Activated CD4-positive, alpha-beta T cell treated with anti-CD3 and anti-CD28 coated beads, Interleukin-2, Interleukin-4, amounts not matched to agents 100 ng/mL and 50 ng/mL, durations not matched to agents 16 hours and 8 hours (primary cell): ENCODE results near the gene CCDC184.

Experiments used
- DNase-seq: peaks from one replicate; pipeline ENCODE4 v3.0.0-alpha.2; 2020; ENCODE audit warnings: low spot score

Gene CCDC184

DNA sequence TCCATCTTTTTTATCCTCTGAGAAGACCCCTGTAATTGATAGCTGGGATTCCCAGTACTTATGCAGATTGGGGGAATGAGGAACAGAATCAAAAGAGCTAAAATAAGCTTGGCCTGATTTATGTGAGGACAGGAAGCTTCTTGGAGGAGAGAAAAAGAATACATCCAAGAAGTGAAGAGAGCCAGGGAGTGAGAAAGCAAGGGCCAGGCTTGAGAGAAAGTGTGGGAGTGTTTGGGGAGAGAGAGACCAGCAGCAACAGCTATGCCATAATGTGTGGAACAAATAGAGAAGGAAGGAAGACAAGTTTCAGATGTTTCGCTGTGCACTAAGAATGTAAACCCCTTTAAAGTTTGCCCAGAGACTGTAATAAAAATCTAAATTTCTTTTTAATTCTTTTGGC lies 4.0 kb upstream of the CCDC184 start:
- no peak for DNase-seq

DNA sequence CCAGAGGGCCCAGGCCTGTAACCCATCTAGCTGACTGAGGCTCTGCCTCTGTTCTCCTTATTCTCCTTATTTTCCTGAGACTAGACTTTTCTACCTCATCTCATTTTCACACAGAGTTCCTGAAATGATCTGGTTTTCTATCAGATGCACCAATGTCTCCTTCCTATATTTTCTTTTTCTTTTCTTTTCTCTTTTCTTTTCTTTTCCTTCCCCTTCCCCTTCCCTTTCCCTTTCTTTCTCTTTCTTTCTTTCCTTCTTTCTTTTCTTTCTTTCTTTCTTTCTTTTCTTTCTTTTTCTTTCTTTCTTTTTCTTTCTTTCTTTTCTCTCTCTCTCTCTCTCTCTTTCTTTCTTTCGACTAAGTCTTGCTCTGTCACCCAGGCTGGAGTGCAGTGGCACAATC lies 3.0 kb upstream of the CCDC184 start:
- no peak for DNase-seq

DNA sequence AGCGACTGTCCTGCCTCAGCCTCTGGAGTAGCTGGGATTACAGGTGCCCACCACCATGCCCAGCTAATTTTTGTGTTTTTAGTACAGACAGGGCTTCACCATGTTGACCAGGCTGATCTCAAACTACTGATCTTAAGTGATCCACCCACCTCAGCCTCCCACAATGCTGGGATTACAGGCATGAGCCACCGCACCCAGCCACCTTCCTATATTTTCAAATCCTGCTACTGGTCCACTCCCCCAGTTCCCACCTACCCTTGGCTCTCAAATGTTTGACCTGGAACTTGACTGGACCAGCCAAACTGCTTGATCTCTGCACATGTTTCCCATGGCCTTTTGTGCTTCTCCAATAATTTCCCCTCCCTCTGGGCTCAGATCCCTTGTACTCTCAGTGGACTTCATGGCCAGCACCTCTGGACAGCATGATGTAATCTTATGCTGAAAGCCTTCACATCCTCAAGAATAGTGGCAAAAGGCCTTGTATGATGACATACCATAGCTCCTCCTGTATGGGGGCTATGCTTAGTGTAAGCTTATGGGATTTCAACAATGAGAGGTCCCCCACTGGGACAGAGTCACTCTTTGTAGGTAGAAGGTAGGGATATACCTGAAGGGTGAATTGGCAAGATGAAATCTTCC lies 2.5 kb upstream of the CCDC184 start:
- no peak for DNase-seq

DNA sequence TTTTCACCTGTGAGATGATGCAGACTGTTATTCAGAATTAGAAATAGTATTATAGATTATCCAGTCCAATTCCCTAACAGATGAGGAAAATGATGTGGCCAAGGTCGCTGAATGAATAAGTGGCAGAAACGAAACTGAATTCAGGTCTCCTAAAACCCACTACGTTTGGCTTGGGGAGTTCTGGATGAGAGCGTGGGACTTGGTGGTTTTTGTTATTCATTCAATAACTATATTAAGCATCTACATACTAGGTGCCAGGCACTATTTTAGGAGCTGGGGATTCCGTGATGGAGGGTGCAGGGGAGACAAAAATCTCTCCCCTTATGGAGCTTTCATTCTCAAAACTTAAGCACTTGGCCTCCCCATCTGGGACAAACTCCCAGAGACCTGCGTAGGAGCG lies 813 bp upstream of the CCDC184 start:
- no peak for DNase-seq

DNA sequence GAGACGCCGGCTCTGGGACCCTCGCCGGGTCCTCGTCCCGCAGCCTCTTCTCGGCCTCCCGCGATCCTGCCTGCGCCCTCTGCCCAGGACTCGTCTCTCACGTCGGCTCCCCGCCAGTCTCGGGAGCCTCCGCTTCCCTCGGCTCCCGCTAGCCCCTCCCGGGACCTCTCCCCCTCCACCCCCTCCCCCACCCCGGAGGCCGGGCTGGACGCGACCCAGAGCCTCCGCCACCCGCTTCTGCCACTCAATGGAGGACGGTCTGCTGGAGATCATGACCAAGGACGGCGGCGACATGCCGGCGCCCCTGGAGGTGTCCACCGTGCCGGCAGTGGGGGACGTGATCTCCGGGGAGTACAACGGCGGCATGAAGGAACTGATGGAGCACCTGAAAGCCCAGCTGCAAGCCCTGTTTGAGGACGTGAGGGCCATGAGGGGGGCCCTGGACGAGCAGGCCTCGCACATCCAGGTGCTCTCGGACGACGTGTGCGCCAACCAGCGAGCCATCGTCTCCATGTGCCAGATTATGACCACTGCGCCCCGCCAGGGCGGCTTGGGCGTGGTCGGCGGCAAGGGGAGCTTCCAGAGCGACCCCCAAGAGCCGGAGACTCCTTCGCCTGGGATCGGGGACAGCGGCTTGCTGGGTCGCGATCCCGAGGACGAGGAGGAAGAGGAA lies 568 bp downstream of the CCDC184 start:
- no peak for DNase-seq

DNA sequence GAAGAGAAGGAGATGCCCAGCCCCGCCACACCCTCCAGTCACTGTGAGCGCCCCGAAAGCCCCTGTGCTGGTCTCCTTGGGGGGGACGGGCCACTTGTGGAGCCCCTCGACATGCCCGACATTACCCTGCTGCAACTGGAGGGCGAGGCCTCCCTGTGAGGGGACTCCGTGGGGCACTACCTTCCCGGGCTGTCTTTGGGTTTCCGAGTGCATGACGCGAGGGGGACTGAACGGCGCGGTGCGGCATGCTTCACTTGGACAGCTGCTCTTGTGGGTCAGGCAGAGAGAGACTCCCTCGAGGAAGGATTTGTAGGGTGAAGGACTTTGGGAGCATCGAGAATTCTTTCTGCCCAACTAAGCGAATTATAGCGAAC lies 1.1 kb downstream of the CCDC184 start:
- DNase-seq: no peak

DNA sequence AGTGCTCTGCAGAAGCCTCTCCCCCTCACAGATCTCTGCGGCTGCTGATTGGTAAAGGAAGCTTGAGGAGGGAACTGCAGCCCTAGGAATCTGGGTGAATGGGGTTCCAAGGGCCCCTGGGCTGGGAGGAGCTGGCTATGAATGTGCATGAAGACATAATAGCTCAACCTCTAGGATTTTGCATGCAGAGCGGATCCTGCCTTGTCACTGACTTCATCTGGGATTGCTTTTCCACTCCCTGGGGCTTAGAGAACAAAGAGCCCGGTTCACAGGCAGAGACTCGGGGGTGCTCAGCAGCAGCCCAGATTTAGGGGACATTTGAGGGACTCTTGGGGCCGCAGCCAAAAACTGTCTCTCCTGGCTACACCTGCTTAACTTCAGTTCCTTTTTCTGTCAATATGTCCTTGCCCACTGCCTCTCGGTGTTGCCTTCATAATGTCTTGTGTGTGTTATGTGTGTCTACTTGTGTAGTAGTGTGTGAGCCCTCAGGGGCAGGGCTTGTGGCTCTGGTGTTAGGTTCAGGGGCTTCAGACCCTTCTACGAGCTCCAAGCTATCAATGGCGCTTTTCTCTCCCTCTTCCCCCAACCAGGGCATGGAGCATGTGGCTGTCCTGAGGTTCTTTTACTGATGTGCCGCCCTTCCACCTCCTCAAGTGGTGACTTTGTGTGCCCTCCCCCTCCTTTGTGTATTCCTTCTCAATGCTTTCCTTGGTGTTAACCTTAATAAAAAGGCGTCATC lies 1.9 kb downstream of the CCDC184 start:
- no peak for DNase-seq

DNA sequence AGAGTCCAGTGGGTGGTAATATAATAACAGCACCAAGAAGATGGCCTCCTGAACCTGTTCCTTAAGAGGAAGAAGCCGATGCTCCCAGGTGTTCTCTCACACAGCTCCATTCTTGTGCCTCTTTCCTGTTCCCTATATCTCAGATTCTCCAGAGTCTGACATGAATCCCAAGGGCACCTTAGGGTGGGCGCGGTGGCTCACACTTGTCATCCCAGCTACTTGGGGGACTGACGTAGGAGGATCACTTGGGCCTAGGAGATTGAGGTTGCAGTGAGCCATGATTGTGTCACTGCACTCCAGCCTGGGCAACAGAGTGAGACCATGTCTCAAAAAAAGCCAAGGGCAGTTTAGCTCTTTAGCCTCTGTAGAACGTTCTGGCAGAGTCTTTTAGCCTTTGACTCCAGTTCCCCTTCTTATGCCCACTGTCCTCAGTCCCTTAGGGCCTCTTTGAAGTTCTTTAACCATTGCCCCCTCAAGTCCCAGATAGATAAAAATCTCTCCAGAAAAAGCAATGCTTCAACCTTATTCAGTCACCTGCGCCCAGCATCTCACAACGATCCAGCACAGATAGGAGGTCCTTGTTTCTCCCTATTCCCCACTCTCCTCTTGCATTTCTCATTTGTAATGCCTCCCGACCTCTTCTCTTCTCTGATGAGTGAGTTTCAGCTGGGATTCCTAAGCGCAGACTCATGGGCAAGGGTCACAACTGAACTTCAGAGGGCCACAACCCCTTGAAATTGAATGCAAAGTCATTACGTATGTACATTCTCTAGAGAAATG lies 4.7 kb downstream of the CCDC184 start:
- DNase-seq: no peak

DNA sequence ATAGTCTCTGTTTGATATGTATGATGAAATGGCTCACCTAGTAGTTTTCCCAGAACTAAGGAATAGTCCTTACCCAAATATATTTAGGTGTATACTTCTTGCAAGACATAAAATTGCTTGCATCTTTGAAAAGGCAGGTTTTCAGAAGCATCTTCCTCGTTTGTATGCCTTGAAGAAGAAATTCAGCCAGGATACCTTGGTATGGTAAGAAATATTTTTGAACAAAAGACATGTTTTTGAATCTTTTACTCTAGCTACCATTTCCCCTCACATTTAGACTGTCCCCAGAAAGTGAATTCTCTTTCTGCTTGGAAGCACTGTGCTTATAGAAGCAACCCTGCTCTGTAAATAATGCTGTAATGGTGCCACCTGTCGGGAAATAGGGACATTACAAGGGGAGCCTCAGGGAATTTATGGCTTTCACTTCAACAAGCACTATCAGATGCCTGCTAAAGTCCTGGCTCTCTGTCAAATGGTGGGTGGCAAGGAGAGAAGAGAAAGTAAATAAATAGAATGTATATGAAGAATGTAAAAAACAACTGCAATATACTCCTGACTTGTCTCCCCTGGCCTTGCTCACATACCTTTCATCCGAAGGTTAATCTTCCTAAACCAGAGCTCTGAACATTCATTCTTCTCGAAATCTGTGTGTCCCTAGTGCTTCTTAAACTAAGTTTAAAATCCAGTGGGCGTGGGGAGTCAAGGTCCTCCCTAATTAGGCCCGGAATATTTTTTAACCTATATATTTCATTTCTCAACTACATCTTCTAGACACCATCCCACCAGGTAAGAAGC lies 6.1 kb downstream of the CCDC184 start:
- DNase-seq: peak; percentile 76

DNA sequence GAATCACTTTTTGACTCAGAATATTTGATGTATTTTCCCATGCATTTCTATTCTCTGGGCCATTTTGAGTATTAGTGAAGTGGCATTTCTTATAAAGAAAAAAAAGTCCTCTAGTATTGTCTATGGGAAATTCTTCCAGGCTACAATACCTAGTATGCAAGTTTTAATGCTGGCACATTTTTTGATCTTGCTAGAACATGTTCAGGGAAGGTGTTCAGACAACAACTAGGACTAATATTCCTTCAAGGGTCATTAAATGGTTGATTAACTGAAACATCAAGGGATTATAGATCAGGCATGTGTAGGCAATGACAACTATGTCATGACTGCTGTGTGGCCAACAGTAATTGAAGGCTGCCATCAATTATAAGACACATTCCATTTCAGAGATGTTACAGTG lies 7.7 kb downstream of the CCDC184 start:
- no peak for DNase-seq

DNA sequence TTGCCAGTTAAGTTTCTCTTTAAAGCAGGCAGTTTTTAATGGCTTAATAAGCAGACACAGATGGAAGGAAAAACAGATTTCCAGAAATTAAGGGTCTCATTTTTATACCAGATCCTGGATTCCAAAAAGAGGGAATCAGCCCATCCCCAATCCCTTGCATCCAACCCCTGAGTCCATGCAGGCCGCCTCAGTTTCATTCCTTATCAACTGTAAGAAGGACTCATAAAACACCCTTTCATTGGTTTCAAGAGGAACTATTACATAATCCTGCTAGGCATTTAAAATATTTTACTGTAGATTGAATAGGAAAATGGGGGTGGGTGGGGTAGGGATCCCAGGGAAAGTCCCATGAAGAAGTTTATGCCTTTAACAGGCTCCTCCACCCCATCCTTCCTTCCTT lies 9.4 kb downstream of the CCDC184 start:
- no peak for DNase-seq

DNA sequence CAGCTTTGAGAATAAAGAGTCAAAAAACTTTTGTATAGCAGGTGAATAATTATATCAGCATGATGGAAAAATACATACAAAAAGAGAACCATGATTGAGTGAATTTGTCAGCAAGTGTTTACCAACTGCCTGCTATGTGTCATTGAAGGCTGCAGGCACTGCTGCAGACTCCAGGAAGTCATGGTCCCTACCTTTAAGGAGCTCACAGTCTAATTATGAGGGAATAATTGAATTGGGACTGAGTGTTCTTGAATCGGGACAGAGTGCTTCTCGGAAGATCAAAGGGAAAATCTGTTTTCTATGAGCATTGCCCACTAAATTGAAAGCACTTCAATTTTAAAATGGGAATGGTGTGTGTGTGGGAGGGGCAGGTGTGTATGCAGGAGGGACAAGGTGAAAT lies 10.2 kb downstream of the CCDC184 start:
- DNase-seq: no peak

DNA sequence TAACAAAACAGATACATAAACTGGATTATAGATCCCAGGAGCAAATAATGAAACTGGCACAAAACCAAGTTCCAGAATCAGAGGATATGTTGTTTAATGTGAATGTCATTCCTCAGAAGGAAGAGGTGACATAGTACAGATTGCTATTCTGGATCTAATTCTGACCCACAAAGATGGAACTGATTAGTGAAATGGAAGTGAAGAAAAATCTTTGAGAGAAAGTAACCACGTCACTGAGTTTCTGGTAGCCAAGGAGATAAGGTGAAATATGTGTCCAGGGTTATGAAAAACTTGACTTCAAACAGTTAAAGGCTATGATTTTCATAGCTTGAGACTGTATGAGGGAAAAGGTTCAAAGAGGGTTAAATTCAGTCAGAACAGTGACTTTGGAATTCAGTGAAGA lies 11.4 kb downstream of the CCDC184 start:
- DNase-seq: no peak

DNA sequence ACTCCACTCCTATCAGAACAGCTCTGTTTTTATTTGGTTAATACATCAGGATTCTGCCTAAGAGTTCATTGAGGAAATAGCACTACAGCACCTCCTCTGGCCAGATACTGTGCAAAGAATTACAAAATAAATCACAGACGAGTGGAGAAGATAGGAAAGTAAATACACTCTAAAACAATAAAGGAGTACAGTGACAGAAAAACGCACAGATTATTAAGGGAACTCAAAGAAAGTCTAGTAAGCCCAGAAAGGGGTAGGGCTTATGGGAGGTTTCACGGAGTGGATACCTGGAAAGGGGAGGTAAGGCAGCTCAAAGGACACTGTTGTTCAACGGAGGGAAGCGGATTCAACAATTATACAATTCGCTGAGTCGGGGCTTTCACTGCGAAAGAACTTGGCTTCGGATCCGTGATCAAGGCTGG lies 14.1 kb downstream of the CCDC184 start:
- DNase-seq: peak; percentile 39

DNA sequence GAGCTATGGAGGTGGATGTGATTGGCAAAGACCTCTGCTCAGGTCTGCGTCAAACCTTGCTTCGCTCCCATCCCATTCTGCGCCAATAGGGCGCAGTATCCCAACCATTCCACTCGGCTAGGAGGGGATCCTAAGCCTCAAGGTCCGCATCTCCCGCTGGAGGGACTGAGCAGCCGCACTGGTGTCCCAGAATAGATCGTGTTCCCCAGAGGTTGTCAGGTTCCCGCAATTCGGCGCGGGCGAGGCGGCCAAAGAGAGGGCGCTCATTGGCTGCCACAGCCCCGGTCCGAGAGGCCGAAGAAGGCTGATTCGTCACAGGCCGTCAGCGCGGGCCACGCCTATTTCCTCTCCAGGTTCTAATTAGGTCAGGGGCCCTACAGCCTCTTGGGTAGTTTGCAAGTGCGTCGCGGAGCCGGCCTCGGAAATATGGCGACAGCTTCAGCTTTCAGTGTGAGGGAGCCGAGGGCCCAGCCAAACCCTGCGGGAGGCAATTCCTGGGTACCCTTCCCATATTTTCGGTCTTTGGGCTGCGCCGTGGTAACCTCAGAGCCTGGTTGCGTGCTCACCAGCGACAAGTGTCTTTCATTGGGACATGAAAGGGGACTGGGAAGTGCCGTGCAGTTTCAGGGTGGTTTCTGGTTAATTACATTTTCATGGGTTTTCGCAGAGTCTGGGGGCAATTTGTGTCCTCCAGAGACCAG lies 14.7 kb downstream of the CCDC184 start:
- DNase-seq: peak; percentile 97

DNA sequence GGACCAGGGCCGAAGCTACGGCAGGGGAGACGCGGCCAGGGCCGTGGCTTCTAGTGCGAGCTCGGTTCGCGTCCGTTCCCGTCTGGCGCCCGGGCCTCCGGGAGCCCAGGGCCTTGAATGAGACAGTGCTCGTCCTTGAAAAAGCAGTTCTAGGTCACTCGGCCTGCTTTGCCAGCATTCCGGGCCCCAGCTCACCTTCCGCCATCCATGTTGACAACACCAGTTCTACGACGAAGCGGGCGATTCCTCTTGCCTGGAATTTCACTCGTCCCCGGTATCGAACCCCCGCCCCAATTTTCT lies 15.2 kb downstream of the CCDC184 start:
- no peak for DNase-seq

DNA sequence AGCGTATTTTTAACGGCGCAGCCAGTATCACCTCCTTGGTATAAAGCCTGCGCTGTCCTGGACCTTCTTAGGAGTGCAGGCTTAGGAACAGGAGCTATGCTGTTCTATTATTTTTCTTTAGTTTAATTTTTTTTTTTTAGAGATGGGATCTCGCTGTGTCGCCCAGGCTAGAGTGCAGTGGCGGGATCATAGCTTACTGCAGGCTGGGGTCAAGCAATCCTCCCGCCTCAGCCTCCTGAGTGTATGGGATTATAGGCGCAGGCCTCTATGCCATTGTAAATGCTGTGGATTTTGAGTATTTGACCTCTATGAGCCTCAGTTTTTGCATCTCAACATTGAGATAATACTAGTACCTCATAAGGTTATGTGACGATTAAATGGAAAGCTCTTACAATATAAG lies 15.5 kb downstream of the CCDC184 start:
- no peak for DNase-seq

DNA sequence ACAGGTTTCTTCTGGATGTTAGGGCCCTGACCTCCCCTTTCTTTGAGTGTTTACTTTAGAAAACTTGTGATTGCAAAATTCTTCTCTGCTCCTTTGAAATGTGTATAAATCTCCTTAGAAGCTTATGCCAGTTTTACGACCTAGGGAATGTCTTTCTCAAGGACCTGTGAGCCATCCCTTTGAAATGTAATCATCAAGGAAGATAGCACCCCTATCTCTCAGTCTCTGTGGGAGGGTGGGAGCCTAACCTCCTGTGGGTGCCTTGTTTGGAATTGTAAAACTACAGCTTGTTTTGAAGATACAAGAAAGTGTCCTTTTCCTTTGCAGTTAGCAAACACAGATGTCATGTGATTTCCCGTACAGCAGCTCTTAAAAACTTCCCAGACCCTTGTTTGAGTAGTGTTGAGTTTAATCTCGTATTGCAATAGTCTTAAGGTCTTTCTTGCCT lies 16.4 kb downstream of the CCDC184 start:
- DNase-seq: no peak

DNA sequence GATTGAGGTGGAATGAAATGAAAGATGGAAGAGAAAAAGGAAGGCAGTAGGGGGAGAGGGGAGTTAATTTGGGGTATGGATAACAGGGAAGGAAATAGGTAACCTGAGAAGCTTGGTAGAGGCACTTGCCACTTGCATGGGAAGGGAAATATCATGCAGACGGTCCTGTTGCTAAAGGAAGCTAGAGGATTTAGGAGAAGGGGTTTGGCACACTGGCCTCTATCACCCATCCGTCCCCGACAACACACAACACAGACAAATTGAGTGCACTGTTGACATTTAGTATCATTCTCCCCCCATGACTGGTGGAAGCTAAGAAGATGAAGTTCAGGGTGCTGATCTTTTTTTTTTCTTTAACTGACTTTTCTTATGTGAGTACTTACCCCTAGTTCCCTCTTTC lies 17.6 kb downstream of the CCDC184 start:
- no peak for DNase-seq

DNA sequence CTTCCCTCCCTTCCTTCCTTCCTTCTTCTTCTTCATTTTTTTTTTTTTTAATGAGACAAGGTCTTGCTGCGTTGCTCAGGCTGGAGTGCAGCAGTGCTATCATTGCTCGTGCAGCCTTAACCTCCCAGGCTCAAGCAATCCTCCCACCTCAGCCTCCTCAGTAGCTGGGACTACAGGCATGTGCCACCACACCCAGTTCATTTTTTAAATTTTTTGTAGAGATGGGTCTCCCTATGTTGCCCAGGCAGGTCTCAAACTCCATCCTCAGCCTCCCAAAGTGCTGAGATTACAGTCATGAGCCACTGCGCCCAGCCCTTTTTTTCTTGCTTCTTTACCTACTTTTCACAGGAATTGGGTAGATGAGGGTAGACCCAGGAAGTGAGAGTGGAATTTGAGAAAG lies 18.1 kb downstream of the CCDC184 start:
- no peak for DNase-seq

DNA sequence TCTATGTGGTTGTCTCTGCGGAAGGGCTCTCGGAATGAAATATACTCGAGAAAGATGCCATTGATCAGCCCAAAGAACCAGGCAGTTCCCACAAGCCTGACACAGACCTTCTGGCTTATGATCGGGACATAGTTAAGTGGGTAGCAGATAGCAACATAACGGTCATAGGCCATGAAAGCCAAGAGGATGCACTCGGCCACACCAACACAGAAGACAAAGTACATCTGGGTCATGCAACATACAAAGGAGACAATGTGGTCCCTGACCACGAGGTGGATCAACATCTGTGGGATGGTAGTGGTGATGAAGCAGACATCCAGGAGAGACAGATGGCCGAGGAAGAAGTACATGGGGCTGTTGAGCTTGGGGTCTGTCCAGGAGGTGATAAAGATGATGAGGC lies 19.3 kb downstream of the CCDC184 start:
- no peak for DNase-seq
